HS-27A (cell line): ENCODE data around the gene SMIM13.
"Not testable (repeated sequence)": the region's sequence is repeated elsewhere in the genome, so short reads cannot be mapped to it uniquely, and the experiment has no call there.

Experiments
- DNase-seq: peaks from one replicate; pipeline ENCODE4 v3.0.0-alpha.2; 2012; ENCODE audit warnings: low read depth, missing footprints

Gene SMIM13

GRCh38 chr6:11083956-11084355, 9.7 kb upstream of the SMIM13 start:
- DNase-seq = no peak

GRCh38 chr6:11085758-11086435, 7.7 kb upstream of the SMIM13 start:
- DNase-seq = peak; percentile 72

DNA sequence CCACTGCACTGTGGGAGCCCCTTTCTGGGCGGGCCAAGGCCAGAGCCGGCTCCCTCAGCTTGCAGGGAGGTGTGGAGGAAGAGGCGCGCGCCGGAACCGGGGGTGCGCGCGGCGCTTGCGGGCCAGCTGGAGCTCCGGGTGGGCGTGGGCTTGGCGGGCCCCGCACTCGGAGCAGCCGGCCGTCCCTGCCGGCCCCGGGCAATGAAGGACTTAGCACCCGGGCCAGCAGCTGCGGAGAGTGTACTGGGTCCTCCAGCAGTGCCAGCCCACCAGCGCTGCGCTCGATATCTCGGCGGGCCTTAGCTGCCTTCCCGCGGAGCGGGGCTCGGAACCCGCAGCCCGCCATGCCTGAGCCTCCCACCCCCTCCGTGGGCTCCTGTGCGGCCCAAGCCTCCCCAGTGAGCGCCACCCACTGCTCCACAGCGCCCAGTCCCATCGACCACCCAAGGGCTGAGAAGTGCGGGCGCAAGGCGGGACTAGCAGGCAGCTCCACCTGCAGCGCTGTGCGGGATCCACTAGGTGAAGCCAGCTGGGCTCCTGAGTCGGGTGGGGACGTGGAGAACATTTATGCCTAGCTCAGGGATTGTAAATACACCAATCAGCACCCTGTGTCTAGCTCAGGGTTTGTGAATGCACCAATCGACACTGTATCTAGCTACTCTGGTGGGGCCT, 6.4 kb upstream of the SMIM13 start:
- not testable (repeated sequence) for DNase-seq

DNA sequence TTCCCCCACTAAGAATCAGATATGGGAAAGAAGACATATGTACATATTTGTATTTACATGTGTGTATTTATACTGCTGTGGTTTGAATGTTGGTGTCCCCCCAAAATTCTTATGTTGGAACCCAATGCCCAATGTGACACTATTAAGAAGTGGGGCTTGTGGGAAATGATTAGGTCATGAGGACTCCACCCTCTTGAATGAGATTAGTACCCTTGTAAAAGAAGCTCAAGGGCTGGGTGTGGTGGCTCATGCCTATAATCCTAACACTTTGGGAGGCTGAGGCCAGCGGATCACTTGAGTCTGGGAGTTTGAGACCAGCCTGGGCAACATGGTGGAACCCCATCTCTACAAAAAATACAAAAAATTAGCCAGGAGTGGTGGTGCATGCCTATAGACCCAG, 3.9 kb upstream of the SMIM13 start:
- no peak for DNase-seq

DNA sequence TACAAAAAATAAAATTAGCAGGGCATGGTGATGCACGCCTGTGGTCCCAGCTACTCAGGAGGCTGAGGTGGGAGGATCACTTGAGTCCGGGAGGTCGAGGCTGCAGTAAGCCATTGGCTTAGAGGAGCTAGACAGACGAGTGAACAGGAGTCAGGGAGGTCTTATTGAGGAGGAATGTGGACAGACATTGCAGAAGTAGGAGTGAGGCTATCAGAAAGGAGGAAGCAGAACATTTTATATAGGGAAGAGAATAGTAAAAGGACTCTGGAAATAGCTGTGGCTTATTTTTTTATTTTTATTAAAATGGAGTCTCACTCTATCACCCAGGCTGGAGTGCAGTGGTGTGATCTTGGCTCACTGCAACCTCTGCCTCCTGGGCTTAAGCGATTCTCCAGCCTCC, 2.5 kb upstream of the SMIM13 start:
- DNase-seq = not testable (repeated sequence)

DNA sequence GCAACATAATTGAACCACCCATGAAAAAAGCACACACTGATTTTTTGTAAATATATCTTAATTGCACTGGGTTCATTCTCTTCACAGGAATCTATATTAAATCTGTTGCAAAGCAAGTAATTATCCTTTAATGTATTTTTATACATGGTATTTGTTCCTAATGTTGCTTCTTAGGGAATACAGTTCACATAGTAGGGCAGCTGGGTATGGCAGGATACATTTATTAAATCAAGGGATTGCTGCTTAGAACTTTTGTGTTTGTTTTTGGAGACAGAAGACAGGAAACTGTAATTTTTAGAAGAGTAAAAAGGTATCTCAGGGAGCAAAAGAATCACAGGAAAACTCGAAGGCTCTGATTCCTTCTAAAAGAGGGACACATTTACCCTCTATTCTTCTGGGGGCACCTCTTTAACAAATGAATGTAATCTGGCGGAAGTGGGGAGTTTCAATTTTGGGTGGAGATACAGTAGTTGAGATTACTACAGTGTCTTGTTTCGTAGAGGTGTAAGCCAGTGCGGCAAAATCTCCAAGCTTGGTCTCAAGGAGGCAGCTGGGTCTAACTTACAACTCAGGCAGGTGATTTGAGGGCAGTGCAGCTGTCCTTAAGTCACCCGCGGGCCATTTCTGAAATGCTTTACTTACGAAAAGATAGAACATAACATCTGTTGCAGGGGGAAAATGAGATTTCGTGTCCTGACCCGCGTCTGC, 812 bp upstream of the SMIM13 start:
- no peak for DNase-seq

GRCh38 chr6:11093376-11093625, 333 bp upstream of the SMIM13 start:
- no peak for DNase-seq

DNA sequence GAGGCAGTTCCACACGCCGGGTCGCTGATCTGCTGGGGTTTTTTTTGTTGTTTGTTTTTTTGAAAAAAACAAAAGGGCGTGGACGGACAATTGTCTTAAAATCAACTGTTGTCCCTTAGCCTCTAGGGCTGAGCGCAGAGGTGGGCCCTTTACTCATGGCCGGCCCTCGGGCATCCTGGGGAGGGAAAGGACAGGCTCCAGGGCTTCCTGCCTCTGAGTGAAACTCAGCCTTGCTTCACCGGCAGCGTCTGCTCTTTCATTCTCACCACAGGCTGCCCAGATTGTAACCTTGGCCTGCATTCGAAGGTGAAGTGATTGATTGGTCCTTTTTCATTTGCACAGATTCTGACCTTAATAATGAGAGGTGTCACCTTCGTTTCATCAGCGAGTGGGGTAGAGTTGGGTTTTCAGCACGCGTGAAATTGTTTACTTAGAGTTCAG, 797 bp downstream of the SMIM13 start:
- peak; percentile 42 for DNase-seq

DNA sequence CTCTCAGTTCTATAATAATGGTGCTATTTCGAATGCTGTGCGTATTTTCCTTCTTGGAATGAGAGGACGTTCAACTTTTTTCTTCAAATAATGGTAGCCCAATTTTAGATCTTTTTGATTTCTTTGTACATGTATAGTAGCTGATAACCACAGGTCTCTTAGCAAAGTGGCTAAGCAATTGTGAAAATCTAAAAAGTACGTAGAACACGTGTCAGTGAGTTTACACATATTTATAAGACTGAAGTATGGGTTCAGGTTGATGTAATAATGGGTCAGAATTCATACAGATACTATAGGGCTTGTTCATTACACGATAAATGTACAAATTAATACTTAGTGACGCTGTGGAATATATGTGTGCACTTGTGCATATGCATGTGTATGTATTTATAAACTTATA, 1.3 kb downstream of the SMIM13 start:
- DNase-seq = no peak

GRCh38 chr6:11096109-11096508, 2.5 kb downstream of the SMIM13 start:
- DNase-seq = no peak

DNA sequence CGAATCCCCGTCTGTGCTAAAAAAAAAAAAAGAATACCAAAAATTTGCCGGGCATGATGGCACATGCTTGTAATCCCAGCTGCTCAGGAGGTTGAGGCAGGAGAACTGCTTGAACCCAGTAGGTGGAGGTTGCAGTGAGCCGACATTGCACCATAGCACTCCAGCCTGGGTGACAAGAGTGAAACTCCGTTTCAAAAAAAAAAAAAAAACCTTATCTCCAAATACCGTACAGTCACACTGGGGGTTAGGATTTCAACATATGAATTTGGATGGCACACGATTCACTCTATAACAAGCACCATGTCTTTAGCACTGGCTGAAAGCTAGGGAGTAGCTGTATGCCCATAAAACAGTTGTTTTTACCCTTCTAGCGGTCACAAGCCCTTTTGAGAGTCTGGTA, 3.8 kb downstream of the SMIM13 start:
- DNase-seq = no peak

GRCh38 chr6:11098004-11098403, 4.4 kb downstream of the SMIM13 start:
- no peak for DNase-seq

- no peak for DNase-seq
These were observed 7.8 kb downstream of the SMIM13 start for GRCh38 chr6:11101417-11101816.

GRCh38 chr6:11103065-11103464, 9.4 kb downstream of the SMIM13 start:
- DNase-seq = no peak

DNA sequence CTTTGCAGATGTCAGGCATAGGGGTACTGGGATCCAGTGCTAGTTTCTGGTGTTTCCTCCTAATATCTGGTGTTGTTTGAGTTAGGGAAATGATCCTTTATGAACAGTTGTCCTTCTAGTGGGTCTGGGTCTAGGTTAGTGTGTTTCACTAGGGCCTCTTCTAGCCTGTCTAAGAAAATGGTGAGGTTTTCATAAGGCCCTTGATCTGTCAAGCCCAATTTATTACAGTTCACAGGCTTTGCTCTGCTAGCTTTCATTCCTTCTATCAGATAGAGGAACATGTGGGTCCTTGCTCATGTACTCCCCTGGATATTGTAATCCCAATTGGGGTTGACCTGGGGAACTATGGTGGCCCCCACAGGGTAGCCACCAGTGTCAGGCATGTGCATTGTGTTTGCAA, 15.1 kb downstream of the SMIM13 start:
- no peak for DNase-seq

GRCh38 chr6:11110921-11111768, 17.5 kb downstream of the SMIM13 start, which contains the start of gene ERVFRD-1:
Gene ERVFRD-1 (minus strand): TSS chr6:11111725. CDS start chr6:11105310, 6,415 bp downstream.
- DNase-seq = no peak

DNA sequence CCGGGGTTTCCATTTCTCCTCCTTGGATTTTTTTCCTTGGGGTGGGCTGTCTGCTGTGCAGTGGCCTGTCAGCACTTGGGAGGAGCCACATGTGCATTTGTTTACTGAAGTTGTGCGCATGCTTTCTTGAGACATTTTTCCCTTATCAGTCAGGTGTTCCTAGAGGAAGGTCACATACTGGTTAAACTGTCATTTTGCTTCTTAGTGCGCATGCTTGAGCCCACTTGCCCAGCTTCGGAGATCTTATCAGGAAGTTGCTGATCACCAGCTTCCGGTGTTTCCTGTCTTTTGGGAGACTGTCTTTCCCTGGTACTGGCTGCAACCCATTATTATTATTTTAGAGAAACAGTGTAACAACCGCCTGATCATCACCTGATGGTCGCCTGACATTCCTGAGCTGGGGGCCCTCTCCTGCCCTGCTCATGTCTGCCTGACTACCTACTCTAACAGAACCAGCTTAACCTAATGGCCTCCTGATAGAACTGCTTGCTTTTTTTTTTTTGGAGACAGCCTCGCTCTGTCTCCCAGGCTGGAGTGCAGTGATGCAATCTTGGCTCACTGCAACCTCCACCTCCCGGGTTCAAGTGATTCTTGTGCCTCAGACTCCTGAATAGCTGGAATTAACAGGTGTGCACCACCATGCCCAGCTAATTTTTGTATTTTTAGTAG, 18.3 kb downstream of the SMIM13 start:
- no peak for DNase-seq

DNA sequence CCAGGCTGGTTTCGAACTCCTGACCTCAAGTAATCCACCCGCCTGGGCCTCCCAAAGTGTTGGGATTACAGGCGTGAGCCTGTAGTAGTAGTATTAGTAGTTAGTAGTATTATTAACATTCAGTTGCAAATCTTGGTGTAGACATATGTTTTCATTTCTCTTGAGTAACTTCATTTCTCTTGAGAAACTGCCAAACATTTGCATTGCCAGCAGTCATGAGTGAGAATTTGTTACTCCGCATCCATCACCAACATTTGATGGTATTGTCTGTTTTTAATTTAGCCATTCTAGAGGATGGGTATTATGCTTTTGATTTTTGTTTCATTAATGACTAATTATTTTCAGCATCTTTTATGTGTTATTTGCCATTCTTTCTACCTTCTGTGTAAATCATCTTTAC, 19.4 kb downstream of the SMIM13 start:
- DNase-seq = no peak

- not testable (repeated sequence) for DNase-seq
These were observed 22.3 kb downstream of the SMIM13 start for GRCh38 chr6:11115808-11116536.

DNA sequence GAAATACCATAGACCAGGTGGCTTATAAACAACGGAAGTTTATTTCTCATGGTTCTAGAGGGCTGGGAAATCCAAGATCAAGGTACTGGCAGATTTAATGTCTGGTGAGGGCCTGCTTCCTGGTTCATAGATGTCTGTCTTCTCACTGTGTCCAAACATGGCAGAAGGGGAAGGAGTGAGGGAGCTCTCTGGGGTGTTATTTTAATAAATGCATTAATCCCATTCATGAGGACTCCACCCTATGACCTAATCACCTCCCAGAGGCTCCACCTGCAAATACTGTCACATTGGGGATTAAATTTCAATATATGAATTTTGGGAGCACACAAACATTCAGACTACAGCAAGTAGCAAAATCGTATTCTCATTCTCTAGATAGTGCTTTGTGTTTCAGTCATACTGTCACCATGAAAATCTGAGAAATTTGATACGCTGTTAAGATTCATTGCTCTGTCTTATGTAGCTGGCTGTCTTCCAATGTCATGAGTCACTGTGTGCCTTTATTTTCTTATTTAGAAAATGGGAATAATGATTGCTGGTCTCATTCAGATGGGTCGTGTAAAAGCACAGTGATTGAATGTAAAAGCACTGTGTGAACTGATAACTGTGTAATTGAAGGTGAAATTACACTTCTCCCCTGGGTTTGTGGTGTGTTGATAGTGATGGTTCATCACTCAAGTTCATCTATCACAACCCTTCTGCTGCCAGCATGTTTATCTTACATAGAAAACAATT, 26.8 kb downstream of the SMIM13 start:
- no peak for DNase-seq
